HG02678 (cell line): ENCODE data around the gene CLNK.

Source experiments
- ATAC-seq: cut with Tn5 transposase; IDR thresholded peaks from one replicate; pipeline ENCODE4 v1.9.1; 2021; ENCODE audit warnings: mild to moderate bottlenecking, moderate library complexity; ENCODE audit not compliant: unreplicated experiment

Gene CLNK

DNA sequence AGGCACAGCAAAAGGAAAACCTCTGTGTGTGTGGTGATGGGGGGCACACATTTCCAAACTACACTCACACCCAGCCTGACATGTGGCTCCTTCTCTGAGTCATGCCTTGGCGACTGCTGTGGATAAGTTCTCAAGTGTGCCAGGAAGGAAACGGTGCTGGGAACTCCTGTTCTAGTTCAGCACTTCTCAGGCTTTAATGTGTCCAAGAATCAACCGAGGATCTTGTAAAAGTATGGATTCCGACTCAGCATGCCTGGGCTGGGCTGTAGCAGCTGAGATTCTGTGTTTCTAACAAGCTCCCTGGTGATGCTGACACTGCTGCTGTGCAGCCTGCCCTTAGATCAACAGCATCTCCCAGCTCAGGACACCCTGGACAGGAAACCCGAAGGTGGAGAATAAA lies 20.2 kb downstream of the CLNK start:
- peak; percentile 52 for ATAC-seq

DNA sequence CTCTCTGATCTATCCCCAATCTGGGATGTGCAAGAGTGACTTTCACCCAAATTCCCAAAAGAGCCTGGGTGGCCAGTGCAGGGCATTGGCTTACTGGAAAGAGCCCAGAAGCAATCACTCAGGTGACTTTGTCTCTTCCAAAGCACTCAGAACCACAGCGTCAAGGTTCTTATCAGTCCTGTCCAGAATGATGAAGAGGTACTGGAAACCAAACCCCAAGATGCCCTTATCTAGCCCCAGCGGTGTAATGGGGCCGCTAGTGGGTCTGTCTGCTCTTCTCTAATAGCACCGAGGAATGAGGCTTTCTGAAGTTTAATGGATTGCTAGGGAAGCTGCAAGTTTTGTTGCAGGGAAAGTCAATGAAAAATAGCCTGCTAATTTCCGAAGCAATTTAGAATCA lies 21.6 kb downstream of the CLNK start:
- ATAC-seq = no peak

DNA sequence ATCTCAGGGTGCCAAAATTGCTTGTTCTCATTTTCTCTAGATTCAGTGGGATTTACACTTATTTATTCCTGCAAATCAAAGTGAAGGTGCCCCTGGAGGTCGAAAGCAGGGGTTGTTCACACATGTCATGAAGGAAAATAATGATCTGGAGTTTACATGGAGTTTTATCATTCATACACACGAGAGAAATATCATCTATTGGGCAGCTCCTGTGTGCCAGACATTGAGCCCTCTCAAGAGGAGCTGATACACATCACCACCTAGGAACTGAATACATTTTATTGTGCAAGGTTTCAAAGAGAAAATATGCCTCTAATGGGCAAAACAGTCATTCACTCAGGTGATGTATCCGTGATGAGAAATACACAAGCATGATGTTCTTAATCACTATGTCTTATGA lies 23.5 kb downstream of the CLNK start:
- no peak for ATAC-seq

DNA sequence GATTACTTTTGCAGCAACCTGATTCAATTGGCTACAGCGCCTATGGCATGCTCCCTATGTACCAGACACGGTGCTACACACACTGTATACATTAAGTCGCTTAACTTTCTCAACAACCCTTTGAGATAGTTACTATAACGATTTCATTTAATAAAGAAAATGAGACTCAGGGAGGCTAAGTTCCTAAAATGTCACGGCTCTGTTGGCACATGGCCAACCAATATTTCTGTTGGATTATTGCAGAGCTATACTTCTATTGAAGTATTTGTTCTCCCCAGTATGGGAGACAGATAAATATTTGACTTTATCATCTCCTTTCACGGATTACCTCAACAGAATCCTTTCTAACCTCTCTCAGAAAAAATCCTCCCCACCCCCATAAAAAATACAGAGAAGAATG lies 25.3 kb downstream of the CLNK start:
- no peak for ATAC-seq

DNA sequence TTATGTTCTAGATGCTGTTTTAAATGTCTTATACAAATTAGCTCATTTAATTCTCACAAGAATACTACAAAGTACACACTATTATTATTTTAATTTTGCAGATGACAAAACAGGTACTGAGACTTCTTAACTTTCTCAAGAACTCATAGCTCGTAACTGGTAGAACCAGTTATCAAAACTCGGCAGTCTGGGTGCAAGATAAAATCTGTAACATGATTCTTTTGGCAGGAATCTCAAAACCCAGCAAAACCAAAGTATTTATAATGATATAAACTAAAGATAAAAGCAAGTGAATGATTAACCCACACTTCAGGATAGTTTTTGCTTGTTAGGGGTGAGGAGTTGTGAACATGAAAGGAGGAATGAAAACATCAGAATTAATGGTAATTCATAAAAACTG lies 27.6 kb downstream of the CLNK start:
- ATAC-seq = no peak

DNA sequence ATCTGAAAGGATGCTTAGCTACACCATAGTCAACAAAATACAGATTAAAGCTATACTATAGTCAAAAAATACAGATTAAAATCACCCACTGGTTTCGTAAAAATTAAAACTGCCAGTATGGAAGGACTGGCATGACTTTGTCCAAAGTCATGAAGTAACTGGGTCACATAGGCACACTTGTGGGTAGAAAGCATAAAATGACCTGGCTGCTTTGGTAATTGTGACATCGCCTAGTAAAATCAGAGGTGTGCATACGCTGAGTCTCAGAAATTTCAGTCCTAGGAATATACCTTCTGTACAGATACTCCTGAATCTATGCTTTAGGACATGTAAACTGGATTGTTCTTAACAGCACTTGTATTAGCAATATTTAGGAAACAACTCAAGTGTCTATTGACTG lies 28.1 kb downstream of the CLNK start:
- ATAC-seq = no peak

DNA sequence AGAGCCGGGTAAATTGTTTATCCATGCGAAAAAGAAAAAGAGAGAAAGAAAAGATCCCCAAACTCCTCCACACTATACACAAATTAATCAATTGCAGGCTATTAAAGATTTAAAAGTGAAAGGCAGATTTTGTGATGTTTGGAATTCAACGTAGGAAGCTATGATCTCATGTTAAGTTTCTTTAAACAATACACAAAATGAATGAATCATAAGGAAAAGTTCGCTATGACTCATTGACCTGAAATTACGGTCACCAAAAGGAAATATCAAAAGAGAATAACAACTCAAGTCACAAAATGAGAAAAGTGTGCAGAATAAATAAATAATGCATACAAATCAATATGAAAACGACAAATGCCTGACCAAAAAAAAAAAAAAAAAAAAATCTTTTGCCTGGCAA lies 28.6 kb downstream of the CLNK start:
- peak; percentile 45 for ATAC-seq

DNA sequence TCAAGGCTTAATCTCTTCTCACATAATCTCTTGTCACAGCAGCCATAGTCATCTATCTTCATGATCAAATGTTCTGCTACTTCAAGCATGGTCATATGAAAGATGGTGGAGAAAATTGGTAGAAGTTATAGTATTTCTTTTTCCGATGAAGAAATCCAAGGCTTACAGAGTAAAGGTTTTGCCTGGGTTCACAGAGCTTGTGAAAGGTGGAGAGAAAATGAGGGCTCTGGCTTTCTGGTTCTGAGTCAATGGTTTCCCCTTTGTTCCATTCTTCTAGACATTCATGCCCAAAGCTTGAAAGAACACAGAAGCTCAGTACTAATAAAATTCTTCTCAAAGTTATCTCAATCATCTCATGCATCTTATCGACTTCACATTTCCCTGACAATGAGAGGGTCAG lies 36.1 kb downstream of the CLNK start:
- ATAC-seq = no peak

DNA sequence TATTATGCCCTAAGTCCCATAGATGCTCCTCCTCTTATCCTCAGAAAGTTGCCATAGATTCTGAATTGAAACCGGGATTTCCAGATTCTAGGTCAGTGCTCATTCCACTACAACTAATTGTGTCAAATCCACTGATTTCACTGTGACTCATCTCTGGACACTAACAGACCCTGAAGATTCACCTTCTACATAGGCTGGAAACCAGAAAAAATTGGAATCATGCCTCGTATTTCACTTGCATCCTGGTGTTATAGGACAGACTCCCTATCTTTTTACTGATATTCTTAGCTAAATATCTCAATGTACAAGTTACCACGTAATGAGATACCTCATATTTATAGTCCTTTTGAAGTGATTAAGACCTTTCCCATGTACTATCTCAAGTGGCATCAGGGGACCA lies 36.7 kb downstream of the CLNK start:
- ATAC-seq = no peak

DNA sequence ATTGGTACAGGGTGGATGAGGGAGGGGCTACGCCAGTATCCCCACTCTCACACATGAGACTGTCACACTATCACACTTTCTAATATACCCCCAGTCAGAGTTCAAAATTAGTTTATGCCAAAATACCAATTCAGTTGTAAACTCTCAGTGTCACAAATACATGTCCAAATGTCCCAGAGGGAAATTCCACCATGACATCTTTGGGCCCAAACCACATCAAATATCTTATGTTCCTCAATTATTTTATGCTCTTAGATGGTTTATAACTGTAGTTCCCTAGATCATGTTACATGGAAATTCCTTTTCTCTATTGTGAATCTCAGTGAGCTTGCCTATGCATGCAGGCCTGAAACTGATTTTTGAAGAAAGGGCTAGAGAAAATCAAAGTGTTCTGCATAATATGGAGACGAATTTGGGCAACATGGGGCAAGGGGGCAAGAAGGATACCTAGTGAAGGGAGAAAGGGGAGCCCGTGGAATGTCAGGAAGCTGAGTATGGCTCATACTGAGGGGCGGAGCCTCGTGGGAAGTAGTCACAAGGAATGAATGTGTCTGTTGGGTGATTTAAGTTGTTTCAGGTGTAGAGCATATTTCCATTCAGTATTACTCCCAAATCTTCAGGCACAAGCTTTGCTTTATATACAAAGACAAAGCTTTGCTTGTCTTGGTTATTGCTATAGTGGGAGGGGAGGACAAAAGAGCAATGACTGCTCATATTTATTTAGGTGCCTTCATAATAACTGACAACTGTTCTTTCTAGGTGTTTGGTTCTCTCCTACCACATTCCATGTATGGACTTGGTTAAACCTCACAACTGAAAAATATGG lies 40.8 kb downstream of the CLNK start:
- no peak for ATAC-seq

DNA sequence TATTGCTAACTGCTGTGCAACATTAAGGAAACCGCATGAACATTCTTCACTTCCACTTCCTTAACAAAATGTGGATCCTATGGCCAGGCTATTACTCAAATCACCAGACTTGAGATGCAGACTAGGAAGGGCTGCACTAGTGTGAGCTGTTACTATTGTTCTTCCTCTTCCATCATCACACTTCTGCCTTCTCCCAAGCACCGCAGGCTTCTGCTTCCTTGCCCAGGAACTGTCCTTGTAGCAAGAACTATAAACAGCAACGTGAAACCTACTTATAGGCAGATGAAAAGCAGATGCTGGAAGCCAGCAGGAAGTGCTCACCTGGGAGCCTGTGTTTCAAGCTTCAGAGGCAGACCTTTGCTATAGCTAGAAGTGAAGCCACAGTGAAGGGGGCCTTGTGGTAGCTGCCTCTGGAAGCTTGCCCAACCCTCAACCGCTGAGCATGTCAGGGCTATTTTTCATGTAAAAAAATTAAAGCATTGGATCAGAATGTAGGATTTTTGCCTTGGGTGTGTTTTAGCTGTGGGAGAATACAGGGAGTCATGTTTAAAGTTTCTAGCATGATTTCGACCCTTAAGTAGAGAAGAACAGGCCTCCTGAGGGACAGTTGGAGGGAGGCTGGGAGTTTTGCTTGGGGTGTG lies 43.9 kb downstream of the CLNK start:
- peak; percentile 54 for ATAC-seq

DNA sequence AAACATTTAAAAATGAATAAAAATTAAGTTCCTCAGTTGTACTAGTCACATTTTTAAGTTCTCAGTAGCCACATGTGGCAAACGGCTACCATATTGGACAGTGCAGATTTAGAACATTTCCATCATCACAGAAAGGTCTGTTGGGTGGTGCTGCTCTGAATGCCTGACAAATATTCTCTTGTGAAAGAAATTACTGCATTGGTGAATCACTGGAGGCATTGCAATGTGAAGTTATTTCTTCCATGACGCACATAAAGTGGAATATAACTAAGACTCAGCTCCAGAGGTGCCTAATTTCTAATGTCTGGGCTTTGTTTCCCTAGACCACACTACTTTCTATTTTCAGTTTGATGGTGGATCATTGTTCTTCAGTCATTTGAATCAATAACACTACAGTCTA lies 44.9 kb downstream of the CLNK start:
- ATAC-seq = no peak

DNA sequence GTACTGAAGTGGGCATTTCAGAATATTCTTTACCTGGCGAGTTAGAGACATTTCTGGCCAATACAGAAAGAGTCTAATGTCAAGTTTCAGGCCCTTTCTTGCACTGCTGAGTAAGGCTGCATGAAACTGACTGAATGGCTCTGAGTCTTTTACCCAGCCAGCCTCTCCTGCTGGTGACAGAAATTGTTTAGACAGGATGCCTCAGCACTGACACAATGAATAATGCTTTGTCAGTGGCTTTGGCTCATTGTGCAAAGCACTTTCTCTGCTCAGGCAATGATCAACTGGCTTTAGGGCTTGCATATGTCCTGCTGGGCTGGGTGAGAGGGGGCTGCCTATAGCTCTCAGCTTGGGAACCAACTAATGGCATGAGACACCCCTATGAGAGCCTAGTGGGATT lies 45.5 kb downstream of the CLNK start:
- ATAC-seq = no peak

DNA sequence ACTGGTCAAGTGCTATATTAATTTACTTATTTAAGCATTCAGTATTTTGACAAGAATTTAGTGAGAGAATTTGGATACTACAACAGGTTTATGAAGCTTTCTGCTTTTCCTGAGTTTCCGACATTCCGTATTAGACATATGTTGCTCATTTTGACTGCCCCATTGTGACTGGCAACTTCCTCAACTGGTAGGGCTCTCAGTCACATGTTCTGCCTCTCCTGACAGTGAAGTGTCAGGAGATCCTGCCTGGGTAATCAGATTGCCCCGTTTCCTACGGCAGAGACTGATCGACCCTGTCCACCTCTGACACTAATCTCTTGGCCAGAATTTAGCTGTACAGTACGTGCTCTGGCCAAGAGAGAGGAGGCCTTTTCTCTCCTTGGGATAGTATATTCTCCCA lies 49.5 kb downstream of the CLNK start:
- no peak for ATAC-seq

DNA sequence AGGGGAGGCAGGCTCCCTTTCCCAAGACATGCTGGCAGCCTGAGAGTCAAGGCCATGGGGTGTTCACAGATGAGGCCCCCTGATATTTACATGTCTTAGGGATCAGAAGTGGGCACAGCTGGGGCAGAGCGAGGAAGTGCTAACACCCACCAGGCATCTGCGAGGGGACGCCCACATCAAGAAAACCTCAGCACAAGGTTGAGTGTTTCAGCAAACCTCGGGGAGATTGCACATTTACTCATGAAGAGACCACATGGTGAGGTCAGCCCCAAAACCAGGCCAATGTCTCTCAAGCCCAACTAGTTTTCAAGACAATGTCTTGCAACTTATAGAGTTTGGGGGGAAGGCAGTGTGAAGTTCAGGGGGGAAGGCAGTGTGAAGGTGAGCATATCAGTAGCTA lies 55.2 kb downstream of the CLNK start:
- ATAC-seq = peak; percentile 81

DNA sequence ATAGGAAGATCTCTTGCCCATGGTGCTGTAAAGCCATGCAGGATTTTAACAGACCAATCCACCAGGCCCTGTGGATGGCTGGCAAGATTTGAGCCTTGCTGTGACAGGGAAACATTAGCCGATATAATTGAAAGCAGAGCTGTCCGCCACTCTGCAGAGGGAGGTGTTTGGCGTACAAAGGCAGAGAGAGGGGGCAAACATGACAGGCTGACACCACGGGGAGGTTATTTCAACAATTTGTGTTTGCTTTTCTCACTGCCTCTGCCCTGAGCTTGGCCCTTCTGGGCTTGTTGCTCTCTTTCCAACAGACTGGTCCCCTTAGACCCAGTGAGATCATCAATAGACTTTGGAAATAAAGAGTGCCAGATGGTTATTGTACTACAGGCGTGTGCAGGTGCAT lies 59.4 kb downstream of the CLNK start:
- ATAC-seq = no peak

DNA sequence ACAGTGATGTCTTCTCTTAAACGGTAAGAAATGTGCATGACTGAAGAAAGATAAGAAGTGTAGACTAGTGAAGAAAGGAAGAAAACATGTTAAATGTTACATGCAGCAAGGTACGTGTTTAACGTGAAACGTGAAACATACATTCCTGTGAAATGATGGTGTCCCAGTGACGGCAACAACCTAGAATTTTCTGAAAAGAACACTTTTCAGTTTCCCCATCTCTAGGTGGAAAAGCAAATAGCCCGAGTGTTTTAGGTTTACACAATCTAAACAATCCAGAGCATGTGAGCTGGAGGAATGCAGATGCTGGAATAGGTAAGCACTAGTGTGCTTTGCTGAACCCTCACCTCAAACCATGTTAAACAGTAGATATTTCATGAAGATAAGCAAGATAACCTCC lies 60.7 kb downstream of the CLNK start:
- ATAC-seq = no peak

DNA sequence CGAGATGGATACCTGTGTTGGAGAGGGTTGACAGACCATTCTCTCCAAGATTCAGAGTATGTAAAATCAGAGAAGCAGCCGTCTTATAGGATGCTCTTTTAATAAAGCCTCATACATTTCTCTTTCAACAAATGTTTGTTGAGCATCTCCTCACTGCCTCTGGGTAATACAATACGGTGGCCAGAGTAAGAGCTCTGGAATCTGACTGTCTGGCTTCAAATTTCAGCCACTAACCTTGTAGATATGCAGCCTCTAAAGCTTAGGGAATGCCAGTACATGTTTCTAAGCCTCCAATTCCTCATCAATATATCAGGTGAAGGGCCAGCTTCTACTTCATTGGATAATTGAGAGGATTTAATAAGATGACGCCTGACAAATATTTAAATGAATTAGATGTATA lies 61.3 kb downstream of the CLNK start:
- no peak for ATAC-seq

DNA sequence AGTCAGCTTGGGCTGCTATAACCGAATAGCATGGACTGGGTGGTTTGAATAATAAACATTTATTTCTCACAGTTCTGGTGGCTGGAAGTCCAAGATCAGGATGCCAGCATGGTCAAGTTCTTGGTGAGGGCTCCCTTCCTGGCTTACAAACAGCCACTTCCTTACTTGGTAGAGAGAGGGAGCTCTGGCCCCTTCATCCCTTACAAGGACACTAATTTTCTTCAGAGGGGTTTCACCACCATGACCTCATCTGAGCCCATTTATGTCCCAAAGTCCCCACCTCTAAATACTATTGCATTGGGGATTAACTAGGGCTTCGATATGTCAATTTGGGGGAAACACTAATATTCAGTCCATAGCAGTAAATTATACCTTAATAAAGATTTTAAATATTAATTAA lies 61.8 kb downstream of the CLNK start:
- peak; percentile 78 for ATAC-seq

DNA sequence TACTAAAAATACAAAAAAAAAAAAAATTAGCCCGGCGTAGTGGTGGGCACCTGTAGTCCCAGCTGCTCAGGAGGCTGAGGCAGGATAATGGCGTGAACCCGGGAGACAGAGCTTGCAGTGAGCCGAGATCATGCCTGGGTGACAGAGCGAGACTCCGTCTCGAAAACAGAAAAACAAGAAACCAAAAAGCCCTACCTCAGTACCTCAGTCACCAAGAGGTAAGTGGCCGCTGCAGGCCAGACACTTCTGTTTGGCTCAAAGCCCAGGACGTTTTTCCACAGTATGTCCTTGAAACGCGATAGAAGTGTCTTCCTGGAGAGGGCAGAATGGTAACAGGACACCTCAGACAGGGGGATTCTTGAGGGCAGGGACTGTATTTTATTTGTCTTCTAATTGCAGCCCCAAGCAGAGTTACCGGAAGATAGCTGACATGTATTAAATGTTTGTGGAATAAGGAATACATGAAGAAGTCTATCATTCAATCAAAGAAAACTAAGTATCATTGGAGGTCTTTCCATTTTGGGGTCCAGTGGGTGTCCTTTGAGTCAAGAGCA lies 63.6 kb downstream of the CLNK start:
- ATAC-seq = no peak

DNA sequence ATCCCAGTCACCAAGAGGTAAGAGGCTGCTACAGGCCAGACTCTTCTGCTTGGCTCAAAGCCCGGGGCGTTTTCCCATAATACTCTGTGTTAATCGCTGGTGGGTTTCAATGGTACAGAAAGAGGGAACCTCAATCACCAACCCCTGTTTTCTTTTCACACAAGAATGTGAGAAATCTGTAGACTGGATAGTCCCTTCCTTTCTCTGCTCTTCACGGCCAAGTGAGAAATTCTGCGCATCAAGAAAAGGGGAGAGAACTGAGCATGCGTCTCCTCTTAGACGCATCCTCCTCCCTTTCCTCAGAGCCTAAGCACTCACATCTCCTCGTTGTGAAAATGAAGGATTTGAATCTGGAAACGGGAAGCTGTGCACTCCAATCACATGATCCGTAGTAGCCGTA lies 64.7 kb downstream of the CLNK start:
- no peak for ATAC-seq

DNA sequence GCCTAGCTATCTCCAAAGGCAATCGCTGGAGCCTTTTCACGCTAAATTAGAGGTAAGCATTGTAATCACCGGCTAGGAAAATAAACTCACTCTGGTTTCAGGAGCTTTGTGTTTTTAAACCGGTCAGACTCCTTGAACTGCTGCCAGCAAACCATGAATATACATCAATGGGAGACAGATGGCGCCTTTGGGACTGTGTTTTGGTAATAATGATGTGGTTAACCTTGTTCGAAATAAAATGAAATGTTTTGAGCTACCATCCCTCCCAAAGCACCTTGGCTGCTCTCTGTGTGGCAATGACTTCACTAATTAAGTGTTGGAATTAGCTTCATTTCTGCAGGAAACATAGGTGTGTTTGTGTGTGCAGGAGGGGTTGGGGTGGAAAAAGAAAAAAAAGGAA lies 65.3 kb downstream of the CLNK start:
- no peak for ATAC-seq
